A549 (cell line): Measurements from ENCODE around the gene PATL2. TPM values are rescaled to one million over a fixed set of nuclear protein-coding genes. Genes with fewer than 3 reads are reported as not detected.

Source experiments
- ATAC-seq, 2 experiments: fragments of 200-7000 bp in 1 of 2; fragments of >200 bp in 1 of 2; cut with Nextera tagmentation in 1 of 2; cut with Tn5 transposase in 1 of 2; 3 replicates each; pipeline versions ENCODE4 v1.8.0 to v1.9.1; 2018 to 2020; ENCODE audit warnings: mild to moderate bottlenecking in 1 of 2, moderate library complexity in 1 of 2
- CTCF ChIA-PET: fragments of 300-600 bp; sonication (Branson Sonifier 250); formaldehyde crosslinking; extraction: SDS; loops from one replicate; lab custom pipeline; 2021; ENCODE audit warnings: antibody characterized with exemption, inconsistent platforms; lab: Yijun Ruan, JAX
- POLR2A ChIA-PET: fragments of 350-600 bp; formaldehyde crosslinking; extraction: SDS; loops from one replicate; lab custom pipeline; 2021; ENCODE audit warnings: antibody characterized with exemption, inconsistent platforms; lab: Yijun Ruan, JAX
- DNase-seq, 2 experiments: peaks; one replicate each; pipeline versions ENCODE4 v3.0.0 to v3.0.0-alpha.2; 2011 to 2016; ENCODE audit warnings: low read depth in 1 of 2, low spot score in 1 of 2
- FAIRE-seq: peaks from 2 replicates; lab custom pipeline; 2011; peaks lifted over from hg19 to GRCh38; lab: Jason Lieb, UNC
- H3K27ac ChIP-seq, 2 experiments: fragments of >200 bp; sonication (Bioruptor Twin); formaldehyde crosslinking; 3 replicates each; pipeline ENCODE4 v1.5.1; 2016 to 2017
- H3K4me1 ChIP-seq: fragments of >200 bp; sonication (Bioruptor Twin); formaldehyde crosslinking; 3 replicates; pipeline ENCODE4 v1.6.1; 2016
- H3K4me2 ChIP-seq: fragments of >200 bp; sonication (Bioruptor Twin); formaldehyde crosslinking; 3 replicates; pipeline ENCODE4 v1.6.1; 2016
- H3K4me3 ChIP-seq: fragments of >200 bp; sonication (Bioruptor Twin); formaldehyde crosslinking; 3 replicates; pipeline ENCODE4 v1.5.1; 2016
- H3K9me3 ChIP-seq: fragments of >200 bp; sonication (Bioruptor Twin); formaldehyde crosslinking; 3 replicates; pipeline ENCODE4 v1.6.1; 2016
- CTCF ChIP-seq: fragments of >200 bp; sonication (Bioruptor Twin); formaldehyde crosslinking; IDR thresholded peaks from 3 replicates; pipeline ENCODE4 v1.5.1; 2016
- EHF ChIP-seq: fragments of 250-450 bp; sonication (Bioruptor Pico); IDR thresholded peaks from 2 replicates; pipeline ENCODE4 v1.5.0; 2020; ENCODE audit warnings: mild to moderate bottlenecking
- EHMT2 ChIP-seq: fragments of 200-600 bp; sonication (generic); IDR thresholded peaks from 2 replicates; pipeline ENCODE4 v1.6.1; 2016; ENCODE audit warnings: antibody characterized with exemption, low read depth, mild to moderate bottlenecking, moderate library complexity
- FOSB ChIP-seq: fragments of 250-450 bp; sonication (Bioruptor Pico); IDR thresholded peaks from 2 replicates; pipeline ENCODE4 v1.5.0; 2020; ENCODE audit warnings: mild to moderate bottlenecking, moderate library complexity
- HOXA7 ChIP-seq: fragments of 250-450 bp; sonication (Bioruptor Pico); IDR thresholded peaks from 2 replicates; pipeline ENCODE4 v1.5.0; 2020; ENCODE audit warnings: mild to moderate bottlenecking, moderate library complexity
- HOXB13 ChIP-seq: fragments of 250-450 bp; sonication (Bioruptor Pico); IDR thresholded peaks from 2 replicates; pipeline ENCODE4 v1.5.0; 2020; ENCODE audit warnings: low read depth, mild to moderate bottlenecking, moderate library complexity
- JUN ChIP-seq, 2 experiments: fragments of >200 bp; sonication (Bioruptor Twin); formaldehyde crosslinking; IDR thresholded peaks; 2 replicates in 1 of 2; 3 replicates in 1 of 2; pipeline ENCODE4 v1.6.1; 2016 to 2017
- KDM1A ChIP-seq: fragments of 200-600 bp; sonication (generic); IDR thresholded peaks from 2 replicates; pipeline ENCODE4 v1.6.1; 2016; ENCODE audit warnings: low read depth, mild to moderate bottlenecking
- POLR2A ChIP-seq: IDR thresholded peaks from 2 replicates; pipeline ENCODE4 v1.6.1; 2012; ENCODE audit warnings: mild to moderate bottlenecking, low read length
- RCOR1 ChIP-seq: fragments of 150-350 bp; IDR thresholded peaks from 2 replicates; pipeline ENCODE4 v1.6.1; 2014; ENCODE audit warnings: antibody characterized with exemption, low read length, low read depth
- TFCP2L1 ChIP-seq: fragments of 250-450 bp; sonication (Bioruptor Pico); IDR thresholded peaks from 2 replicates; pipeline ENCODE4 v1.5.0; 2021; ENCODE audit warnings: mild to moderate bottlenecking
- WGBS: methylation state at CpG from one replicate; pipeline ENCODE4 v1.1.6; 2017; ENCODE audit errors: missing lambda C conversion rate; 5-methylcytosine and 5-hydroxymethylcytosine counted together
- polyA plus RNA-seq, 4 experiments: library from polyadenylated mRNA; depleted of rRNA in 3 of 4; stranded (reverse); fragments of >200 nt; fragmentation: RNase III in 1 of 4; extraction: RNeasy Plus Mini Kit Qiagen cat#74134 plus additional on column Dnase treatment in 1 of 4; gene quantifications; 2 replicates in 3 of 4; 3 replicates in 1 of 4; pipeline ENCODE4 v1.2.3, GENCODE V29; 2011 to 2017
- TF ChIP-seq, protein P1 (sequence below): fragments of 200-600 bp; sonication (generic); IDR thresholded peaks from 2 replicates; pipeline ENCODE4 v1.6.1; 2016; ENCODE audit warnings: antibody characterized with exemption, mild to moderate bottlenecking, moderate library complexity
- TF ChIP-seq, protein P2 (sequence below): IDR thresholded peaks from 2 replicates; pipeline ENCODE4 v1.6.1; 2012

The PATL2 gene
- polyA plus RNA-seq, 2 of the 4 experiments (the other 2 are of a cell fraction): 0.12 to 0.26 TPM

GRCh38 chr15:44682211-44682610 is 28.9 kb downstream of the PATL2 start (continued):
- no peak for TF ChIP-seq JUN (IDR thresholded peaks at IDR 0.05)

- H3K4me3 ChIP-seq: no peak overlapping the region
- DNase-seq (no peak), FAIRE-seq (no peak), ATAC-seq (no peak)
- no peak overlapping the region for H3K27ac ChIP-seq
- POLR2A ChIA-PET: no interaction called here
- TF ChIP-seq, protein P1, sequence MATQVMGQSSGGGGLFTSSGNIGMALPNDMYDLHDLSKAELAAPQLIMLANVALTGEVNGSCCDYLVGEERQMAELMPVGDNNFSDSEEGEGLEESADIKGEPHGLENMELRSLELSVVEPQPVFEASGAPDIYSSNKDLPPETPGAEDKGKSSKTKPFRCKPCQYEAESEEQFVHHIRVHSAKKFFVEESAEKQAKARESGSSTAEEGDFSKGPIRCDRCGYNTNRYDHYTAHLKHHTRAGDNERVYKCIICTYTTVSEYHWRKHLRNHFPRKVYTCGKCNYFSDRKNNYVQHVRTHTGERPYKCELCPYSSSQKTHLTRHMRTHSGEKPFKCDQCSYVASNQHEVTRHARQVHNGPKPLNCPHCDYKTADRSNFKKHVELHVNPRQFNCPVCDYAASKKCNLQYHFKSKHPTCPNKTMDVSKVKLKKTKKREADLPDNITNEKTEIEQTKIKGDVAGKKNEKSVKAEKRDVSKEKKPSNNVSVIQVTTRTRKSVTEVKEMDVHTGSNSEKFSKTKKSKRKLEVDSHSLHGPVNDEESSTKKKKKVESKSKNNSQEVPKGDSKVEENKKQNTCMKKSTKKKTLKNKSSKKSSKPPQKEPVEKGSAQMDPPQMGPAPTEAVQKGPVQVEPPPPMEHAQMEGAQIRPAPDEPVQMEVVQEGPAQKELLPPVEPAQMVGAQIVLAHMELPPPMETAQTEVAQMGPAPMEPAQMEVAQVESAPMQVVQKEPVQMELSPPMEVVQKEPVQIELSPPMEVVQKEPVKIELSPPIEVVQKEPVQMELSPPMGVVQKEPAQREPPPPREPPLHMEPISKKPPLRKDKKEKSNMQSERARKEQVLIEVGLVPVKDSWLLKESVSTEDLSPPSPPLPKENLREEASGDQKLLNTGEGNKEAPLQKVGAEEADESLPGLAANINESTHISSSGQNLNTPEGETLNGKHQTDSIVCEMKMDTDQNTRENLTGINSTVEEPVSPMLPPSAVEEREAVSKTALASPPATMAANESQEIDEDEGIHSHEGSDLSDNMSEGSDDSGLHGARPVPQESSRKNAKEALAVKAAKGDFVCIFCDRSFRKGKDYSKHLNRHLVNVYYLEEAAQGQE: no peak
- no peak for TF ChIP-seq JUN (IDR thresholded peaks at IDR 0.05)
- WGBS: 50% methylated on average over 5 of the region's 7 CpGs
- H3K4me1 ChIP-seq: no peaks in the 10 kb centered on the region
- CTCF ChIA-PET: interaction anchor here (1.1 kb wide), 1 partner anchor 13 kb away, joined by 3 read pairs; no protein-coding TSS in a partner anchor
- H3K9me3 ChIP-seq: no peaks in the 10 kb centered on the region
- H3K4me2 ChIP-seq: no peak overlapping the region
Observed at GRCh38 chr15:44676676-44677075, 34.4 kb downstream of the PATL2 start.

DNA sequence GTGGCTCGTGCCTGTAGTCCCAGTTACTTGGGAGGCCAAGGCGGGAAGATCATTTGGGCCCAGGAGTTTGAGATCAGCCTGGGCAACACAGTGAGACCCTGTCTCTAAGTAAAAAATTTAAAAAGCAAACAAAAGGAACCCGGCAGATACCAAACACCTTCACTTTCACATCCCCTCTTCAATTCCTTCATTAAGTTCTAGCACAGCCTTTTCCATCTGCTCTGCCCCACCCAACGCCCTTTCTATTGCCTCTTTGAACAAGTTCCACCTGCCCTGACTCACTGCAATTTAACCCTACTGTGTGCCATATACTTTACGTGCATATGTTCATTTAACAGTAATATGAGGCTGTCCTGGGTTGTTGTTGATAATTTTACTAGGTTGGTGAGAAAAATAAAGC is 35.2 kb downstream of the PATL2 start:
- H3K27ac ChIP-seq: no peak overlapping the region
- CTCF ChIA-PET: interaction anchor here (1.2 kb wide), 1 partner anchor 12 kb away, joined by 4 read pairs; the partner anchor contains the start of gene SPG11
- no peak for FAIRE-seq
- TF ChIP-seq POLR2A: no peak
- TF ChIP-seq EHMT2: no peak
- no peak for TF ChIP-seq HOXB13
- TF ChIP-seq EHF (CRISPR knock-in tag): no peak
- TF ChIP-seq TFCP2L1 (CRISPR knock-in tag): no peak
- TF ChIP-seq RCOR1: no peak
- no peak for TF ChIP-seq FOSB (CRISPR knock-in tag)
- TF ChIP-seq, protein P1: no peak
- H3K4me1 ChIP-seq: no peaks in the 10 kb centered on the region
- no peak overlapping the region for H3K4me3 ChIP-seq
- ATAC-seq: no peak
- DNase-seq: no peak
- no peaks in the 10 kb centered on the region for H3K9me3 ChIP-seq
- no peak overlapping the region for H3K4me2 ChIP-seq
- POLR2A ChIA-PET: no interaction called here
- 55% methylated on average over 5 of the region's 5 CpGs for WGBS

DNA sequence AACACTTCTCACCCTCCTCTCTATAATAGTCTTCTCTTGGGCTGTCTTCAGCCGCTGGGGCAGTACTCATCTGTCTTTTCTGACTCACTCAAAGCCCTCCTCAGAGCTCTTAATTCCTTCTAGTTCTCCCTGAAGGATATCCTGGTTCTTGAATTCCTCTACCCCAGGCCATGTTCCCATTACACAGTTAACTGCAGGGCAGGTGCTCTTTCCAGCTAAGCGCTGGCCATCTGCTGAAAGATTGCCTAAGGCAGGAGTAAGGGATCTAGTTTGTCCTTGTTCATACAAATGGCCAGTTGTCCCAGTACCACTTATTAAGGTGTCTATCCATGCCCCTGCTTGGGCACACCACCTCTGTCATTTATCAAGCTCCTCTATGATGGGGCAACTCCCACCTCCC is 37.5 kb downstream of the PATL2 start:
- CTCF ChIA-PET: interaction anchor here (1.1 to 2.7 kb wide), 3 partner anchors 10 to 65 kb away, joined by 3 to 19 read pairs (median 6); partner anchors contain the start of gene SPG11
- Histone ChIP-seq H3K9me3 (no peaks in the 10 kb centered on the region), H3K27ac (no peak overlapping the region), H3K4me1 (no peaks in the 10 kb centered on the region)
- POLR2A ChIA-PET: no interaction called here
- no peak for ATAC-seq
- WGBS: 92% methylated on average over 2 of the region's 2 CpGs
- TF ChIP-seq HOXB13 (no peak), CTCF (no peak), KDM1A (no peak), HOXA7 (CRISPR knock-in tag) (no peak)
- TF ChIP-seq, protein P2, sequence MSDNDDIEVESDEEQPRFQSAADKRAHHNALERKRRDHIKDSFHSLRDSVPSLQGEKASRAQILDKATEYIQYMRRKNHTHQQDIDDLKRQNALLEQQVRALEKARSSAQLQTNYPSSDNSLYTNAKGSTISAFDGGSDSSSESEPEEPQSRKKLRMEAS: no peak
- TF ChIP-seq, all 56 proteins: peak for 0
- DNase-seq (no peak), FAIRE-seq (no peak)
- Histone ChIP-seq H3K4me2 (no peak overlapping the region), H3K4me3 (no peak overlapping the region)
